Endometrial microvascular endothelial cells (primary cell): Measurements from ENCODE around the gene L3MBTL4. TPM values are rescaled to one million over a fixed set of nuclear protein-coding genes. Genes with fewer than 3 reads are reported as not detected.
"Not testable (repeated sequence)": the region's sequence is repeated elsewhere in the genome, so short reads cannot be mapped to it uniquely, and the experiment has no call there.

Source experiments
- in situ Hi-C: cut with HindIII; loops from 2 replicates; pipeline ENCODE4 v1.10.0; 2017; ENCODE audit warnings: low sequenced_read_pairs, low pct_unique_long_range_greater_than_20kb; ENCODE audit errors: inconsistent ontology term
- total RNA-seq: library from RNA; depleted of rRNA; stranded (reverse); fragments of >200 nt; gene quantifications from one replicate; pipeline ENCODE4 v1.2.3, GENCODE V29; 2015; ENCODE audit errors: inconsistent ontology term

Gene L3MBTL4
- total RNA-seq, 1 donor from 2014 or later = under 0.01 TPM

GRCh38 chr18:6271585-6271984 lies 143.1 kb downstream of the L3MBTL4 start:
- in situ Hi-C loops = no loop called here

GRCh38 chr18:6270771-6271216 lies 143.9 kb downstream of the L3MBTL4 start:
- in situ Hi-C loops = no loop called here

GRCh38 chr18:6269660-6270332 lies 144.9 kb downstream of the L3MBTL4 start:
- in situ Hi-C loops = no loop called here

- in situ Hi-C loops = no loop called here
Measured at GRCh38 chr18:6266212-6266611, 148.5 kb downstream of the L3MBTL4 start.

- in situ Hi-C loops = no loop called here
Measured at GRCh38 chr18:6261938-6262337, 152.8 kb downstream of the L3MBTL4 start.

- in situ Hi-C loops = not testable (repeated sequence)
Measured at GRCh38 chr18:6259324-6259723, 155.4 kb downstream of the L3MBTL4 start.

- in situ Hi-C loops = no loop called here
Measured at GRCh38 chr18:6257950-6258349, 156.8 kb downstream of the L3MBTL4 start.

DNA sequence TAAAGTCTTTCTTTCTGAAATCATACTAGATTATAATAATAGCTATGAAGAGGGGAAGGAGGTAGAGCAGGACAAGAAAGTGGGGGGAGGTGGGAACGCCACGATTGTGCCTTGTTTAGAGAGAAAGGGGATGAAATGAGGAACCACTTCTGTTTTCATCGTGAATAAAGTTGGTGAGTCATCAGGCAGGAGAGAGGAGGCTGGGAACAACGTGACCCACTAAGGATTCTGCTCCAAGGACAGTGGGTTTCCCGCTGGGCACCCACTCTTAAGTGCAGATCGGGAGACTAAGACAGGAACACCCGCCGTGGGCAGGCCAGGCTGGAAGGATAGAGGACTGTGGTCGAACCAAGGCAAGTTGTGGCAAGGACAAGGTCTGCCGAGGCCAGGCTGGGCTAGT lies 158.2 kb downstream of the L3MBTL4 start:
- in situ Hi-C loops = no loop called here

GRCh38 chr18:6255886-6256285 lies 158.8 kb downstream of the L3MBTL4 start:
- in situ Hi-C loops = no loop called here

- in situ Hi-C loops = no loop called here
Measured at GRCh38 chr18:6255116-6255705, 159.5 kb downstream of the L3MBTL4 start.

DNA sequence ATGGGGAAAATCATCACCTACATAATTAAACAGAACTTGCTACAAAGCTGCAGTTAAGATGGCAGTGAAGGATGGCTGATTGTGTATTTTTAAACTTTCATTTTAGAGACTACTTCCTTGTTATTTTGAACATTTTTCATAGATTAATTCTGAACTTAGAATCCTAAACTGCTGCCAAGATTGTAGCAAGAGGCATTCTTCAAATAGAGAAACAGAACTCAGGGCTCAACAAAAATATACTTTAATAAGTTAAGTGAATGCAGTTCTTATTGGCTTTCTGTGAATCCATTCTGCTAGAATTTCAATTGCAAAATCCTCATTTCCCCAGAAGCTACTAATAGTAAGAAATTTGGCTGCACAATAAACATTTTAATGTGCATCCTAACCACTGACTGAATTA lies 160.3 kb downstream of the L3MBTL4 start:
- in situ Hi-C loops = no loop called here

- in situ Hi-C loops = no loop called here
Measured at GRCh38 chr18:6251084-6251483, 163.6 kb downstream of the L3MBTL4 start.

DNA sequence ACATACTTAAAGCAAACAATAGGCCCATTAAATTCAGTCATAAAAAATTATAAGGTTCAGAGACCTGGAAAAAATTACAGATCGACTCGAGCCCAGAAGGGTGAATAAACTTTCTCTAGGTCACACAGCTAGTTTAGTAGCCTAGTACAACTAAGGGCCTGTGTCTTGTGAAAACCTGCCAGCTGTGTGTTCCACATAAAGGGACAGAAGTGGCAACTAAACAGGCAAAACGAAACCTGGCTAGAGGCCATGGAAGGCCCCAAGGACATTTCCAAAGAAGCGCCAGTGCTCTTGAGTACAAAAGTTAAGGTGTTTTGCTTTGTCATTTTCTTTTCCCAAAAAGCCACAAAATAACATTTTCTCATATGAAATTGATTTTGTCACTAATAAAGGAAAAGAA lies 164.9 kb downstream of the L3MBTL4 start:
- in situ Hi-C loops = no loop called here

DNA sequence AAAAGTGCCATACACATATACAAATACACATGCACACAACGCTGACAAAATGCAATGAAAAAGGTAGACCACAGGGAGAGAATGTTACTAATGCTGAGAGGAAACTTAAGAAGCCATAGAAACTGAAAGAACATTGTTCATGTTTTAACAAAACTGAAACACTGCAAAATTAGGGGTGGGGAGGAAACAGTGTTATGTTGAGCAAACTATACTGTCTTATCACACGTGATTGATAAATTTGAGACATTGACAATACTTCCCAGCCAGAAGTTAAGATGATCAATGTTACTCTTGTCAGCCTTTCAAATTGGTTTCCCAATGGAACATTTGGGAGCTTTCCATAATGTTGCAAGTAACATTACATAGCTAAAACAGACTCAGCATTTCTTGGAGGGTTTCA lies 165.5 kb downstream of the L3MBTL4 start:
- in situ Hi-C loops = no loop called here

- in situ Hi-C loops = no loop called here
Measured at GRCh38 chr18:6248017-6248416, 166.7 kb downstream of the L3MBTL4 start.

- in situ Hi-C loops = no loop called here
Measured at GRCh38 chr18:6242004-6242403, 172.7 kb downstream of the L3MBTL4 start.

DNA sequence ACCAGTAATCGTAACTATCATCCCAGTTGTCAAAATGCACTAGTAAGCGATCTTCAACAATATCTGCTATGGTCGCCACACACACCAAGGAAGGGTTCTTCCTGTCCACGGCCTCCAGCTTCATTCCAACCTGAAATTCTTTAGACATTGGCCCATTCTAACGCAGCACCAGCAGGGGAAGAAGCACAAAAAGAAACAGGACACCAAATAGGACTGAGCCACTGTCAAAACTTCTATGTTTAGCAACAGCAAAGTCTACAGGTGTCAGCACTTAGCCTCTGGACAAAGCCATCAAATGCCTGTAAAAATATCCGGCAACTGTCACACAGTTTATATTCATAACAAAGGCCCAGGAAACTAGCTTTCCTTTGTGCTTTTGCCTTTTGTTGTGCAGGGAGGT lies 175.0 kb downstream of the L3MBTL4 start:
- in situ Hi-C loops = no loop called here

DNA sequence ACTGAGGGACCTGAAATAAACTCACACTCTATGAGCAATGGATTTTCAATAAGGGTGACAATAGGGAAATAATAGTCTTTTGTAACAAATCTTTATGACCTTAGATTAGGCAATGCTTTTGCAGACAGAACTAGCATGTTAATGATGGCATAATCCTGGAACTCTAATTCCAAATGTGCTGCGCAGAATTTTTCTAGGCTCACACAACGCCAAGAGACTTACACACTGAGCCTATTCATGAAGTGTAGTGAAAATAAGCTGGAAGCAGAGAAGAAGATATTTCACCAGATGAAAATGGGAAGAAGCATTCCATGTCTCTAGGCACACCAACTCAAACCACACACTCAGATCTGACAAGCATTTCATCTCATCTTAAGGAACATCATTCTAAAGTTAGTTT lies 178.5 kb downstream of the L3MBTL4 start:
- in situ Hi-C loops = no loop called here

DNA sequence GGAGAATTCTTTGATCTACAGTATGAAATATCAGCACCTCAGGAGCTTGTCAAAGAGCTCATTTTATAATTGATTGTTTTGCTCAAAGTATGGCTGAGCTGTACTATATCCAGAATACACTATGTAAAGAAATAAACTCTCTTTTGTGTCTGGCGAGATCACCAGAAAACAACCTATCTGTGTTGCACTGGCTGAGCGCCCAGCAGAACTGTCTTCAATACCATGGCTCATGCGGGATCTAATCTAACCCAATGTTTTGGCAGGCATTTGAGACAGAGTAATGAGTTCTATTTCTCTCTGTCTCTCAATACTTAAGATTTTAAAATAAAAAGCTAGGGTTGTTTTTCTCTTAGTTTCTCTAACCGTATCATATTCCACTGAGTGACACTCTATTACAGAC lies 192.4 kb downstream of the L3MBTL4 start:
- in situ Hi-C loops = no loop called here

DNA sequence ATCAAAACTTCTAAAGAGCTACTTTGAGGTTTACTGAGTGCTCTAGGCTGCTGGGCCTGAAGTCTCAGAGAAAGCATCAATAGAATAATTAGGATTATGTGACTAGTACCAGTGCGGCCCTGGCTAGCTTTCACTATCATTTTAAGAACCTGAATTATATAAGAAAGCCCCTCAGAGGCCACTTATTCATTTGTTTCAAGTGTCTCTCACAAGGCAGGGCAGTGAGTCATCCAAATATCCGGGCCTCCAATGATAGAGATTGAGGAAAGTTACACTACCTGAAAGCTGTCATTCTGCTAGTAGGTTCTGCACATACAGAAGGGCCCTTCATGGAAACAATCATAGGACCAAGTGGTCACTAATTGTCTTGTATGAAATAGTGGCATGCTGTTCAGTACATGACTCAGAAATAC lies 193.1 kb downstream of the L3MBTL4 start:
- in situ Hi-C loops = no loop called here

- in situ Hi-C loops = no loop called here
Measured at GRCh38 chr18:6220129-6220528, 194.6 kb downstream of the L3MBTL4 start.
